Inferior parietal cortex (tissue), 1 donor: ENCODE results near the gene ATOX1.
A peak's percentile ranks its signal among the peaks of the same experiment; 100 is the strongest.
"Not testable (repeated sequence)": the region's sequence is repeated elsewhere in the genome, so short reads cannot be mapped to it uniquely, and the experiment has no call there.

Source experiments
- DNase-seq: peaks from one replicate; pipeline ENCODE4 v3.0.0-alpha.2; 2016; ENCODE audit errors: extremely low spot score

Gene ATOX1

GRCh38 chr5:151698081-151698480 is 60.4 kb downstream of the ATOX1 start:
- DNase-seq = not testable (repeated sequence)

GRCh38 chr5:151697452-151697851 is 61.0 kb downstream of the ATOX1 start:
- DNase-seq = no peak

- DNase-seq = no peak
Measured at GRCh38 chr5:151696470-151697061, 61.9 kb downstream of the ATOX1 start.

GRCh38 chr5:151695464-151695863 is 63.0 kb downstream of the ATOX1 start:
- no peak for DNase-seq

- peak; percentile 79 for DNase-seq
Measured at GRCh38 chr5:151694035-151694485, 64.4 kb downstream of the ATOX1 start.
